Coronary artery (tissue), 2 donors: ENCODE measurements around the gene ACSF3.
"Not testable (repeated sequence)": the region's sequence is repeated elsewhere in the genome, so short reads cannot be mapped to it uniquely, and the experiment has no call there.

Experiments used
- DNase-seq: peaks from one replicate; pipeline ENCODE4 v3.0.0-alpha.2; 2017; ENCODE audit warnings: low spot score
- H3K27ac ChIP-seq, 2 donors: fragments of 200-600 bp; sonication (generic); one replicate each; pipeline ENCODE4 v1.5.1; 2016 to 2019
- H3K4me3 ChIP-seq: fragments of 200-600 bp; sonication (generic); 2 replicates; pipeline ENCODE4 v1.5.1; 2016; ENCODE audit warnings: mild to moderate bottlenecking, moderate library complexity
- CTCF ChIP-seq: fragments of 200-600 bp; sonication (generic); IDR thresholded peaks from one replicate; pipeline ENCODE4 v1.5.1; 2019; ENCODE audit warnings: antibody characterized with exemption

ACSF3 gene

GRCh38 chr16:89089120-89089519 lies 4.5 kb upstream of the ACSF3 start:
- Histone ChIP-seq H3K27ac (no peak overlapping the region), H3K4me3 (no peak overlapping the region)
- DNase-seq, result no peak
- TF ChIP-seq CTCF, result no peak

GRCh38 chr16:89090182-89090630 lies 3.4 kb upstream of the ACSF3 start:
- Histone ChIP-seq H3K27ac (no peak overlapping the region), H3K4me3 (no peak overlapping the region)
- DNase-seq, result no peak
- TF ChIP-seq CTCF, result no peak

- no peak overlapping the region for H3K4me3 ChIP-seq
- no peak for TF ChIP-seq CTCF
- DNase-seq, result no peak
- no peak overlapping the region for H3K27ac ChIP-seq
Measured at GRCh38 chr16:89090669-89091426, 2.8 kb upstream of the ACSF3 start.

- Histone ChIP-seq H3K4me3 (no peak overlapping the region), H3K27ac (no peak overlapping the region)
- TF ChIP-seq CTCF, result no peak
- no peak for DNase-seq
Measured at GRCh38 chr16:89092013-89092412, 1.6 kb upstream of the ACSF3 start.

GRCh38 chr16:89093252-89093601 lies 425 bp upstream of the ACSF3 start:
- Histone ChIP-seq H3K4me3 (peak overlapping the region; percentile 86), H3K27ac (peak overlapping the region; percentile 58 to 78)
- DNase-seq, result not testable (repeated sequence)

GRCh38 chr16:89094252-89094879 lies 714 bp downstream of the ACSF3 start:
- Histone ChIP-seq H3K27ac (peak overlapping the region; percentile 58 to 78), H3K4me3 (peak overlapping the region; percentile 86)
- no peak for TF ChIP-seq CTCF
- DNase-seq, result no peak

GRCh38 chr16:89094880-89095258 lies 1.2 kb downstream of the ACSF3 start:
- DNase-seq, result no peak
- no peak overlapping the region for H3K27ac ChIP-seq
- peak overlapping the region; percentile 86 for H3K4me3 ChIP-seq
- TF ChIP-seq CTCF, result no peak
